ENCODE measurements around the gene SIL1. TPM values are rescaled to one million over a fixed set of nuclear protein-coding genes. Genes with fewer than 3 reads are reported as not detected.

SIL1 gene
- polyA plus RNA-seq, 3 donors: 25.4 to 35.1 (median 27.9) TPM

DNA sequence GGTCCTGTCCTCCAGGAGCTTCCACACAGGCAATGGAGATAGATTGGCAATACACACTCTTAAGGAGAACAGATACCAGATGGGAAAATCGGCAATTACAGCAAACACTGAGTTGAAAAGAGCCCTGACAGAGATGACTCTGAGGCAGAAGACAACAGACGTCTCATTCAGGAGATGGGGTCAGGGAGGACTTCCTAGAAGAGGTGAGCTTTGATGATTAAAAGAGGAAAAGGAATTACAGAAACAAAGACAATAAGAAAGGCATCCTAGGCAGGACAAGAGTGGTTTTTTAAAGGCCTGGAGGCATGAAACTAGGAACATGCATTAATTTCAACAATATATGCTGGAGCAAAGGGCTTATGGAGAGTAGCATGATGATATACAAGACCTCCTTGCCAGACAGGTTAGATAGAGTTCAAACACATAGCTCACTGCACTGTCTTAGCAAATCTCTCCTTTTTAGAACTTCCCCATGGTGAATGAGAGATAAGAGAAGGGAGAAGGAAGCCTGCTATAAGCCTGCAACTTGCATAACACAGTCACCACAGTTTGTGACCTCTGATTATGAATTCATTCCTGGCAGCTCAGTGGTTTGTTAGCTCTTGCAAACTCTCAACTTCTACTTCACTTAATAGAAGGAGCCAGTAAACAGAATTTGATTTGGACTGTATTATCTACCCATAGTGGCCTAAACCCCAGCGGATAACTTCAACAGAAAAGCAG is 48.5 kb downstream of the SIL1 start:
- Mint-ChIP-seq H3K27me3 (ENCODE audit: low read depth in 3 of 3) (peaks cover 0 to 3% (median 2%) of the 10 kb centered on the region in 3 donors), H3K4me1 (peaks cover 40% of the 10 kb centered on the region), H3K4me3 (peak overlapping the region; percentile 70 to 91), H3K27ac (peak overlapping the region; percentile 87 to 98 (median 91)), H3K36me3 (peaks cover 7 to 11% of the 10 kb centered on the region in 2 donors), H3K9me3 (no peaks in the 10 kb centered on the region)
- Histone ChIP-seq H3K36me3 (replicated peaks in 1 of 2; ENCODE audit: control insufficient read depth in 1 of 2, insufficient read depth in 2 of 2, low read length in 2 of 2) (no peaks in the 10 kb centered on the region), H3K27me3 (ENCODE audit: control insufficient read depth in 2 of 2, insufficient read depth in 2 of 2, low read length in 2 of 2) (no peaks in the 10 kb centered on the region), H3K79me2 (ENCODE audit: insufficient read depth, low read length) (peaks cover 20% of the 10 kb centered on the region), H3K4me3 (replicated peaks in 1 of 3; ENCODE audit: low read depth in 2 of 3, low read length in 3 of 3) (peak overlapping the region in 1 of 3 experiments; percentile 28), H3K27ac (ENCODE audit: low read depth in 1 of 2, low read length in 2 of 2) (peak overlapping the region; percentile 36 to 74), H2AFZ (ENCODE audit: insufficient read depth, low read depth, low read length, poor library complexity, severe bottlenecking) (peak overlapping the region; percentile 13), H3K4me2 (replicated peaks; ENCODE audit: extremely low read depth, low read length, poor library complexity, severe bottlenecking) (peak overlapping the region; percentile 60), H3K9ac (ENCODE audit: insufficient read depth, low read length, poor library complexity, severe bottlenecking) (no peak overlapping the region), H4K20me1 (ENCODE audit: insufficient read depth, low read length) (peaks cover 13% of the 10 kb centered on the region), H3K4me1 (ENCODE audit: control insufficient read depth in 1 of 2, insufficient read depth in 2 of 2, low read length in 2 of 2) (peaks cover 28 to 35% of the 10 kb centered on the region in 2 donors), H3K9me3 (replicated peaks in 1 of 2; ENCODE audit: control insufficient read depth in 1 of 2, insufficient read depth in 1 of 2, low read length in 2 of 2) (no peaks in the 10 kb centered on the region)
- peak; percentile 51 to 61 (median 56) for DNase-seq
- intact Hi-C loops (cut with micrococcal nuclease): no loop called here
- TF ChIP-seq, protein P1, sequence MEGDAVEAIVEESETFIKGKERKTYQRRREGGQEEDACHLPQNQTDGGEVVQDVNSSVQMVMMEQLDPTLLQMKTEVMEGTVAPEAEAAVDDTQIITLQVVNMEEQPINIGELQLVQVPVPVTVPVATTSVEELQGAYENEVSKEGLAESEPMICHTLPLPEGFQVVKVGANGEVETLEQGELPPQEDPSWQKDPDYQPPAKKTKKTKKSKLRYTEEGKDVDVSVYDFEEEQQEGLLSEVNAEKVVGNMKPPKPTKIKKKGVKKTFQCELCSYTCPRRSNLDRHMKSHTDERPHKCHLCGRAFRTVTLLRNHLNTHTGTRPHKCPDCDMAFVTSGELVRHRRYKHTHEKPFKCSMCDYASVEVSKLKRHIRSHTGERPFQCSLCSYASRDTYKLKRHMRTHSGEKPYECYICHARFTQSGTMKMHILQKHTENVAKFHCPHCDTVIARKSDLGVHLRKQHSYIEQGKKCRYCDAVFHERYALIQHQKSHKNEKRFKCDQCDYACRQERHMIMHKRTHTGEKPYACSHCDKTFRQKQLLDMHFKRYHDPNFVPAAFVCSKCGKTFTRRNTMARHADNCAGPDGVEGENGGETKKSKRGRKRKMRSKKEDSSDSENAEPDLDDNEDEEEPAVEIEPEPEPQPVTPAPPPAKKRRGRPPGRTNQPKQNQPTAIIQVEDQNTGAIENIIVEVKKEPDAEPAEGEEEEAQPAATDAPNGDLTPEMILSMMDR (IDR thresholded peaks at IDR 0.05): no peak
- 29% methylated on average over 3 of the region's 3 CpGs for WGBS (ENCODE audit: insufficient coverage)

DNA sequence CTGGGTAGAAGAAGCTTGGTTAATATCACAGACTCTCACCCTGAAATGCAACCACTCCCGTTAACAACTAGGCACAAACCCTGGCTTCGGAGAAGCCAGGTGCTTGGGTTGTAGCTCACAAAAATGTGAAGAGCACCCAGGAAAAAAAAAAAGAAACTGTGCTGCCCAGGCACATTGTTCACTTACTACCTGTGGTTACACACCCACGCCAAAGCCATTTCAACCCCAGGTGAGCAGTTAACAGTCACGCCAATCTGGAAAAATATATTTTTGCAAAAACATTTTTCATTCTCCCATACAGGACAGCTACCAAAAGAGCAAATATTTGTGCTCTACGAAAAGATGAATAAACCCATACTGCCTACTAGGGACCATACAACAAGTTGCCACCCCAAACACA is 49.2 kb downstream of the SIL1 start:
- no peak for DNase-seq
- Histone ChIP-seq H3K4me3 (replicated peaks in 1 of 3; ENCODE audit: low read depth in 2 of 3, low read length in 3 of 3) (peak overlapping the region in 1 of 3 experiments; percentile 28), H3K27me3 (ENCODE audit: control insufficient read depth in 2 of 2, insufficient read depth in 2 of 2, low read length in 2 of 2) (no peaks in the 10 kb centered on the region), H2AFZ (ENCODE audit: insufficient read depth, low read depth, low read length, poor library complexity, severe bottlenecking) (no peak overlapping the region), H3K9ac (ENCODE audit: insufficient read depth, low read length, poor library complexity, severe bottlenecking) (no peak overlapping the region), H3K4me2 (replicated peaks; ENCODE audit: extremely low read depth, low read length, poor library complexity, severe bottlenecking) (peak overlapping the region; percentile 60), H4K20me1 (ENCODE audit: insufficient read depth, low read length) (peaks cover 13% of the 10 kb centered on the region), H3K27ac (ENCODE audit: low read depth in 1 of 2, low read length in 2 of 2) (peak overlapping the region in 1 of 2 donors; percentile 74), H3K4me1 (ENCODE audit: control insufficient read depth in 1 of 2, insufficient read depth in 2 of 2, low read length in 2 of 2) (peaks cover 28 to 35% of the 10 kb centered on the region in 2 donors), H3K36me3 (replicated peaks in 1 of 2; ENCODE audit: control insufficient read depth in 1 of 2, insufficient read depth in 2 of 2, low read length in 2 of 2) (no peaks in the 10 kb centered on the region), H3K79me2 (ENCODE audit: insufficient read depth, low read length) (peaks cover 25% of the 10 kb centered on the region), H3K9me3 (replicated peaks in 1 of 2; ENCODE audit: control insufficient read depth in 1 of 2, insufficient read depth in 1 of 2, low read length in 2 of 2) (no peaks in the 10 kb centered on the region)
- Mint-ChIP-seq H3K27ac (peak overlapping the region in 4 of 7 donors; percentile 82 to 98 (median 86)), H3K9me3 (no peaks in the 10 kb centered on the region), H3K36me3 (peaks cover 5 to 7% of the 10 kb centered on the region in 2 donors), H3K4me1 (peaks cover 39% of the 10 kb centered on the region), H3K27me3 (ENCODE audit: low read depth in 3 of 3) (peaks cover 0 to 3% (median 2%) of the 10 kb centered on the region in 3 donors), H3K4me3 (no peak overlapping the region)
- WGBS (ENCODE audit: insufficient coverage): 94% methylated on average over 3 of the region's 5 CpGs
- TF ChIP-seq, protein P1 (IDR thresholded peaks at IDR 0.05): no peak
- intact Hi-C loops (cut with micrococcal nuclease): no loop called here

Data from CD14-positive monocyte (primary cell).